Measurements from ENCODE around the gene KRTCAP2. TPM values are rescaled to one million over a fixed set of nuclear protein-coding genes. Genes with fewer than 3 reads are reported as not detected.

The KRTCAP2 gene
- total RNA-seq, 5 donors from 2014 or later (not counting 1 experiment from before 2014, with no cell fraction given): 93.6 to 150 (median 138) TPM

DNA sequence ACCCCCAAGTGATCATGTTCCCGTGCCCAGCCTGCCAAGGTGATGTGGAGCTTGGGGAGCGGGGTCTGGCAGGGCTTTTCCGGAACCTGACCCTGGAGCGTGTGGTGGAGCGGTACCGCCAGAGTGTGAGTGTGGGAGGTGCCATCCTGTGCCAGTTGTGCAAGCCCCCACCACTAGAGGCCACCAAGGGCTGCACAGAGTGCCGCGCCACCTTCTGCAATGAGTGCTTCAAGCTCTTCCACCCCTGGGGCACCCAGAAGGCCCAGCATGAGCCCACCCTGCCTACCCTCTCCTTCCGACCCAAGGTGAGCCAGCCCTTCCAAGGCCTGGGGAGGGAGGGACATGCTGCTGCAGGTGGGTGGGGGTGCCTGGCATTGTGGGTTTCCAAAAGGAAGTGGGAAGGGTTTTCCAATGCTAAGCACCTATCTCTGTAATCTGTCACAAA, 2.8 kb upstream of the KRTCAP2 start:
- ATAC-seq (replicated peaks in 1 of 4) (no peak), DNase-seq (peak in 6 of 35 experiments; percentile 22 to 49 (median 30))
- Histone ChIP-seq H3K27ac (ENCODE audit: low read length) (no peak overlapping the region), H3K4me1 (ENCODE audit: control insufficient read depth in 1 of 2, extremely low read depth in 1 of 2, insufficient read depth in 2 of 2, low read length in 2 of 2) (peaks cover 16 to 51% of the 10 kb centered on the region in 2 experiments), H3K4me3 (ENCODE audit: control insufficient read depth in 1 of 2, extremely low read depth in 1 of 2, low read length in 1 of 2) (no peak overlapping the region), H3K9me3 (no peaks in the 10 kb centered on the region), H3K27me3 (replicated peaks in 1 of 2; ENCODE audit: control insufficient read depth in 2 of 2, extremely low read depth in 1 of 2, insufficient read depth in 2 of 2, low read length in 1 of 2) (no peaks in the 10 kb centered on the region), H3K36me3 (ENCODE audit: control insufficient read depth in 2 of 2, extremely low read depth in 1 of 2, insufficient read depth in 1 of 2, low read length in 1 of 2) (peaks cover 10 to 27% of the 10 kb centered on the region in 2 donors)
- ChIA-PET POLR2A (interaction anchor here in 1 of 2 donors (1.2 kb wide), 1 partner anchor 18 kb away, joined by 3 read pairs; no protein-coding TSS in a partner anchor), CTCF (interaction anchor here (0.6 to 2.3 kb wide), 5 partner anchors 9 to 148 kb away, joined by 3 to 18 read pairs (median 3); no protein-coding TSS in a partner anchor)
- Mint-ChIP-seq H3K4me1 (peaks cover 40 to 44% (median 41%) of the 10 kb centered on the region in 3 donors), H3K27ac (peak overlapping the region in 1 of 2 donors; percentile 69), H3K9me3 (no peaks in the 10 kb centered on the region), H3K27me3 (no peaks in the 10 kb centered on the region), H3K4me3 (peak overlapping the region in 1 of 3 donors; percentile 56), H3K36me3 (peaks cover 5% of the 10 kb centered on the region)
- 77% methylated on average over 5 of the region's 9 CpGs for WGBS (ENCODE audit: insufficient coverage)

- 88% methylated on average over 3 of the region's 12 CpGs for WGBS (ENCODE audit: insufficient coverage)
- ChIA-PET CTCF (interaction anchor here (0.6 to 3.4 kb wide), 9 partner anchors 8 to 329 kb away, joined by 3 to 21 read pairs (median 3); no protein-coding TSS in a partner anchor), POLR2A (interaction anchor here in 1 of 2 donors (0.5 to 1.2 kb wide), 2 partner anchors 19 to 107 kb away, joined by 3 read pairs; no protein-coding TSS in a partner anchor)
- H3K27ac ChIP-seq (ENCODE audit: low read length): peak overlapping the region; percentile 78
- no peak overlapping the region for H3K4me3 ChIP-seq (ENCODE audit: control insufficient read depth in 1 of 2, extremely low read depth in 1 of 2, low read length in 1 of 2)
- peaks cover 10 to 31% of the 10 kb centered on the region in 2 donors for H3K36me3 ChIP-seq (ENCODE audit: control insufficient read depth in 2 of 2, extremely low read depth in 1 of 2, insufficient read depth in 1 of 2, low read length in 1 of 2)
- Mint-ChIP-seq H3K9me3 (no peaks in the 10 kb centered on the region), H3K27ac (peak overlapping the region; percentile 80 to 83), H3K4me3 (peak overlapping the region; percentile 55 to 100 (median 67)), H3K4me1 (peaks cover 40 to 44% (median 42%) of the 10 kb centered on the region in 3 donors), H3K27me3 (no peaks in the 10 kb centered on the region), H3K36me3 (peaks cover 5% of the 10 kb centered on the region)
- H3K27me3 ChIP-seq (replicated peaks in 1 of 2; ENCODE audit: control insufficient read depth in 2 of 2, extremely low read depth in 1 of 2, insufficient read depth in 2 of 2, low read length in 1 of 2): no peaks in the 10 kb centered on the region
- peaks cover 16 to 51% of the 10 kb centered on the region in 2 experiments for H3K4me1 ChIP-seq (ENCODE audit: control insufficient read depth in 1 of 2, extremely low read depth in 1 of 2, insufficient read depth in 2 of 2, low read length in 2 of 2)
- DNase-seq (peak in 2 of 35 experiments; percentile 15 to 17), ATAC-seq (replicated peaks in 1 of 4) (no peak)
- H3K9me3 ChIP-seq: no peaks in the 10 kb centered on the region
Observed at GRCh38 chr1:155175281-155175926, 2.3 kb upstream of the KRTCAP2 start.

GRCh38 chr1:155174324-155175280, 1.5 kb upstream of the KRTCAP2 start:
- Mint-ChIP-seq H3K27me3 (no peaks in the 10 kb centered on the region), H3K9me3 (no peaks in the 10 kb centered on the region), H3K36me3 (peaks cover 7% of the 10 kb centered on the region), H3K27ac (peak overlapping the region; percentile 99), H3K4me3 (peak overlapping the region; percentile 99 to 100 (median 99)), H3K4me1 (peaks cover 40 to 44% (median 44%) of the 10 kb centered on the region in 3 donors)
- POLR2A ChIA-PET: interaction anchor here in 1 of 2 donors (0.5 to 1.2 kb wide), 4 partner anchors 20 to 1597 kb away, joined by 3 to 5 read pairs (median 3); no protein-coding TSS in a partner anchor
- no peaks in the 10 kb centered on the region for H3K9me3 ChIP-seq
- ATAC-seq (replicated peaks in 1 of 4) (peak in 2 of 4 experiments; percentile 8 to 9), DNase-seq (peak in 29 of 35 experiments; percentile 36 to 78 (median 44))
- H3K36me3 ChIP-seq (ENCODE audit: control insufficient read depth in 2 of 2, extremely low read depth in 1 of 2, insufficient read depth in 1 of 2, low read length in 1 of 2): peaks cover 8 to 32% of the 10 kb centered on the region in 2 donors
- H3K27ac ChIP-seq (ENCODE audit: low read length): peak overlapping the region; percentile 78
- 35% methylated on average over 22 of the region's 35 CpGs for WGBS (ENCODE audit: insufficient coverage)
- H3K4me1 ChIP-seq (ENCODE audit: control insufficient read depth in 1 of 2, extremely low read depth in 1 of 2, insufficient read depth in 2 of 2, low read length in 2 of 2): peaks cover 16 to 51% of the 10 kb centered on the region in 2 experiments
- no peaks in the 10 kb centered on the region for H3K27me3 ChIP-seq (replicated peaks in 1 of 2; ENCODE audit: control insufficient read depth in 2 of 2, extremely low read depth in 1 of 2, insufficient read depth in 2 of 2, low read length in 1 of 2)
- CTCF ChIA-PET: interaction anchor here (0.6 to 3.4 kb wide), 11 partner anchors 18 to 330 kb away, joined by 3 to 21 read pairs (median 3); partner anchors contain the start of gene ADAM15 (in 1 of the 2)
- peak overlapping the region; percentile 78 to 88 for H3K4me3 ChIP-seq (ENCODE audit: control insufficient read depth in 1 of 2, extremely low read depth in 1 of 2, low read length in 1 of 2)

GRCh38 chr1:155173478-155174323, 597 bp upstream of the KRTCAP2 start, which contains the start of gene TRIM46:
Gene TRIM46, plus strand, starts transcription at chr1:155173849. Its CDS starts 118 bp downstream, at chr1:155173967.
- H3K4me1 Mint-ChIP-seq: peaks cover 43 to 49% (median 44%) of the 10 kb centered on the region in 3 donors
- CTCF ChIA-PET: interaction anchor here (0.5 to 3.4 kb wide), 26 partner anchors 18 to 1275 kb away, joined by 3 to 33 read pairs (median 4); partner anchors contain the start of genes ADAM15 (in 1 of the 2), CLK2 (in 1 of the 2), PBXIP1 (in 1 of the 2) and SLC50A1 (in 1 of the 2)
- DNase-seq (peak in 20 of 35 experiments; percentile 13 to 68 (median 40)), ATAC-seq (replicated peaks in 1 of 4) (peak; percentile 25 to 33 (median 28))
- H3K9me3 ChIP-seq: no peaks in the 10 kb centered on the region
- H3K4me1 ChIP-seq (ENCODE audit: control insufficient read depth in 1 of 2, extremely low read depth in 1 of 2, insufficient read depth in 2 of 2, low read length in 2 of 2): peaks cover 16 to 51% of the 10 kb centered on the region in 2 experiments
- peak within 1 kb of the TSS; percentile 99 for H3K27ac Mint-ChIP-seq
- H3K4me3 ChIP-seq (ENCODE audit: control insufficient read depth in 1 of 2, extremely low read depth in 1 of 2, low read length in 1 of 2): peak within 1 kb of the TSS; percentile 78 to 88
- WGBS (ENCODE audit: insufficient coverage): under 1% methylated on average over 20 of the region's 38 CpGs
- H3K36me3 ChIP-seq (ENCODE audit: control insufficient read depth in 2 of 2, extremely low read depth in 1 of 2, insufficient read depth in 1 of 2, low read length in 1 of 2): peaks cover 5 to 33% of the 10 kb centered on the region in 2 donors
- no peaks in the 10 kb centered on the region for H3K9me3 Mint-ChIP-seq
- peaks cover 10% of the 10 kb centered on the region for H3K36me3 Mint-ChIP-seq
- peak within 1 kb of the TSS; percentile 78 for H3K27ac ChIP-seq (ENCODE audit: low read length)
- H3K4me3 Mint-ChIP-seq: peak within 1 kb of the TSS; percentile 99 to 100 (median 99)
- no peaks in the 10 kb centered on the region for H3K27me3 ChIP-seq (replicated peaks in 1 of 2; ENCODE audit: control insufficient read depth in 2 of 2, extremely low read depth in 1 of 2, insufficient read depth in 2 of 2, low read length in 1 of 2)
- H3K27me3 Mint-ChIP-seq: no peaks in the 10 kb centered on the region
- POLR2A ChIA-PET: interaction anchor here in 1 of 2 donors (0.5 to 1.2 kb wide), 3 partner anchors 9 to 1598 kb away, joined by 3 to 20 read pairs (median 7); no protein-coding TSS in a partner anchor

All from T-cell (primary cell).